GM23248 (cell line): ENCODE measurements around the gene KRTDAP.

Experiments used
- EZH2 ChIP-seq: fragments of 200-600 bp; sonication (generic); IDR thresholded peaks from 2 replicates; pipeline ENCODE4 v1.6.1; 2018; ENCODE audit warnings: antibody characterized with exemption, mild to moderate bottlenecking; ENCODE audit not compliant: insufficient read depth, poor library complexity, severe bottlenecking
- EZH2phosphoT487 ChIP-seq: fragments of 200-600 bp; sonication (generic); IDR thresholded peaks from 2 replicates; pipeline ENCODE4 v1.6.1; 2018; ENCODE audit warnings: antibody characterized with exemption, moderate library complexity, mild to moderate bottlenecking, low read depth; ENCODE audit not compliant: insufficient read depth

DNA sequence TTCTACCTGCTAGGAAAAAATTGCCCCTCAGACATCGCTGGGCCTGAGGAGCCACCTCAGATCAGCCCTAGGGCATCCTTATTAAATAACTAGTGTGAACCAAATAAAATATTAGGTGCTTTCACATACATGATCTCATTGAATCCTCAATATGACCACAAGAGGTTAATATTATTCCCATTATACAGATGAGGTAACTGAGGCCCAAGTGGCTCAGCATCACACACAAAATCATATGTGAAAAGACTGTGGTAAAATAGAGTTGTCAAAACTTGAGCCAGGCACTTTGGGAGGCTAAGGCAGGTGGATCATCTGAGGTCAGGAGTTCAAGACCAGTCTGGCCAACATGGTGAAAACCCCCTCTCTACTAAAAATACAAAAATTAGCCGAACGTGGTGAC lies 26.0 kb upstream of the KRTDAP start:
- TF ChIP-seq EZH2 (no peak), EZH2phosphoT487 (no peak)
